ENCODE measurements around the gene CATSPERD.

CATSPERD gene, protein sequence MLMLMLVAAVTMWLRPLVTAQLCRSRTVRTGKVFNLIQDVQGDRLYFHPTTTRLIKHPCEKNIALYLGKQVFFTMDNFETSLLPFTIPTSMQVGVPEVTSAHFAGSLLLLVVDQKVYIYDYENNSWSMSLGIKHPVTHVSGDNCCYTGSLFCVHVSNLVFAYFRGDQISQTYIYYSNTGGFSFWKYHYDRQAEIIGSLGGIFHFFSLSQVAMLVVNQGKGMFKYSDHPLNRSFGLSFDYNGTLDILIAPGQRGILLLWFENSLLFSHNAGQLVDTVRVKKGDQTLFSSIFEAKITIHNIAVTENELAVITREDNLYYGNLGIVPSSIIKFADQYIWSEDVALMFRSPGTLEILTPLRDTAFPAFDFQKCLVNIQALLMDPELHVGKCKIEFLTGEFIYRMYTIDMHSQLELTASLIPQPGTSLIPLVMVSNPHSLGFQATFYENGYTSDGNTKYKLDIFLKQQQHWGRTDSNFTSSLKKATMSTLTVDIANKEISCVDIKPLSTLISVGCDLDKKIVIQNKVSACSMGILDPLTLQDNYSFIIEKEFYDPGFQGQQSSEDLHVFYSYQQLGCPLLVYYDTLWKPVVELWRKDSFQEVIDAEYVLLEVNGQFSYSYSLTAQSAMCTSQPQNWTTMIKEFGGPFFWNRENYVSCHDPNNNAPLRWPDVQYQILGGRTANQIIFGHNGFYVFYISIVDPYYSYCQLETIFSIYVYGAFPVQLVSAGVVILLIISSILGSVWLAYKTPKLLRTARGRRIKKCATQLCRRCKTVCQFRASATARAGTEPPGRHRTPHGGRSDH

DNA sequence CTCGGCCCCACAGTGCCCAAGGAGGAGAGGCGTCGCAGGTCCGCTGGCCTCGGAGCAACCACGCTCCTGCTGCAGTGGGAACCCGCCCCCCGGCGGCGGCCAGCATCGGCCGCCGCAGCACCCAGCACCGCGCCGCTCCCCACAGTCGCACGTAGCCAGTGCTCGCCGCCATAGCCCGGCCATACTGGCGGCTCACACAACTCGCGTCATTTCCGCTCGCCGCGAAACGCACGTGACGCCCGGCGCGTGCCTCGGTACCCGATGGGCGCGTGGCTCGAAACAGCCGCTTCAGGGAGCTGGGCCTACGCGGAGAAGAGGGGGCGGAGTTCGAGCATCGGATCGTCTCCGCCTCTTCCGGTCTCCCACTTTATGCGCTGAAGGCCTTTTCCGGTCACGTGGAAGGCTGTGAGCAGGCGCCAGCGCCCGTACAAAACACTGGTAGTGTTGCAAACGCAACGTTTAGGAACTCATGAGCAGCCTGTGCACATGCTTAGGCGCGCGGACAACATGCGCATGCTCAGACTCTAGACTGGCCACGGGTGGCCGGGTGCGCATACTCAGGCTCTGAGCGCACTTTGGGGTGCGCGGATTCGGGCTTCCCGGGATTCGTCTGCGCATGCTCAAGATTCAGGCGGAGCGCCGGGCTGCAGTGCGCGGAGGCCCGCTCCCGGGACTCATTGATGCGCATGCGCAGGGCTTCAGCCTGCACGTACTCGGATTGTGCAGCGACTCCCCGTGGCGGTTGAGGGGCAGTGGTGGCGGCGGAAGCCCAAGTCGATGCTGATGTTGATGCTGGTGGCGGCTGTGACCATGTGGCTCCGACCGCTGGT, at the start of gene CATSPERD, which contains the start of gene LONP1:
Gene CATSPERD, plus strand, starts transcription at position 677 of the 830 bp plus-strand sequence. Its CDS starts 101 bp downstream, at position 778.
Gene LONP1, minus strand, starts transcription at position 186 of the 830 bp plus-strand sequence. Its CDS starts 14 bp downstream, at position 172.
- H3K9me3 ChIP-seq = no peaks in the 10 kb centered on the region
- peaks cover 19% of the 10 kb centered on the region for H3K4me1 ChIP-seq
- DNase-seq (ENCODE audit: low spot score in 2 of 2) = peak; percentile 96 to 98
- in situ Hi-C loops (cut with MboI; ENCODE audit: low sequenced_read_pairs) = no loop called here
- H3K4me3 ChIP-seq = peak within 1 kb of the TSS; percentile 60
- no peaks in the 10 kb centered on the region for H3K27me3 ChIP-seq (ENCODE audit: low read depth)
- H3K36me3 ChIP-seq (replicated peaks) = peaks cover 17% of the 10 kb centered on the region

DNA sequence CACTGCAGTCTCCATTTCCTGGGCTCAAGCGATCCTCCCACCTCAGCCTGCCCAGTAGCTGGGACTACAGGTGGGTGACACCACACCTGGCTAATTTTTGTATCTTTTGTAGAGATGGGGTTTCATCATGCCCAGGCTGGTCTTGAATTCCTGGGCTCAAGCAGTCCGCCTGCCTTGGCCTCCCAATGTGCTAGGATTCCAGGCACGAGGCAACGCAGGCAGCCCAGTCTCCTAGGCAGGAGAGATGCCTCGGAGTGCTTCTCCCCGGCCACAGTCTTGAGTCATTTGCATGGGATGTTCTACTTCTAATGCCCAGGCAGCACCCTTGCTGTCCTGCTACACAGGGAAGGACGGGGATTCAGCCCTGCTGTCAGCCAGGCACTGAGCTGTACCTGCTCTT, 48.8 kb upstream of the CATSPERD start:
- Histone ChIP-seq H3K4me3 (no peak overlapping the region), H3K27me3 (ENCODE audit: low read depth) (no peaks in the 10 kb centered on the region), H3K36me3 (replicated peaks) (peaks cover 39% of the 10 kb centered on the region), H3K9me3 (no peaks in the 10 kb centered on the region), H3K4me1 (no peaks in the 10 kb centered on the region)
- DNase-seq (ENCODE audit: low spot score in 2 of 2) = no peak
- in situ Hi-C loops (cut with MboI; ENCODE audit: low sequenced_read_pairs) = no loop called here

DNA sequence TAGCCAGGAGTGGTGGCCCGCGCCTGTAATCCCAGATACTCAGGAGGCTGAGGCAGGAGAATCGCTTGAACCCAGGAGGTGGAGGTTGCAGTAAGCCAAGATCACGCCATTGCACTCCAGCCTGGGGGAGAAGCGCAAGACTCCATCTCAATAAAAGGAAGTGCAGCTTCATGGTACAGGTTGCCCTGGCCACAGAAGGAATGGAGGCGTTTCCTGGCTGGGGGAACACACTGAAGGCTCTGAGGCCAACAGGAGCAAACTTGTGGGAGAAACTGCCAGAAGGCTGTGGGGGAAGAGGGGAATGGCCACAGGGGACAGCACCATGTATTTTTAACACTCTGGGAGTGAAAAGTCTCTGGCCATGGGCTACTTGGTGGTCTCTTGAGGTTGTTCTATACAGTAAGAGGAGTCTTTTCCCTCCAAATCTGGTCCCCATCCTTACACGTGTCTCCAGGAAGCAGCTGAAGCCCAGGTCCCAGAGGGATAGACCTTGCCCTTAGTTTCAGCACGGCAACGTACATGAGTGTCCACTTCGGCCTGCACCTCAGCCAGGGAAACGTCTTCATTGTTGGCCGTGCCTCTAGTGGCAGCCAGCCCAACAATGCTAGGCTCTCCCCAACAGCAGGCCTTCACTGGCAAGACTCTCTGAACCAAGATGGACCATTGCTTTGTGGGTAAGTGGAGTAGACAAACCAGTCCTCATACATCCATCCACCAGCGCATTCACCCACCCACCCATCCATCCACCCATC, 47.6 kb upstream of the CATSPERD start:
- H3K4me1 ChIP-seq = no peaks in the 10 kb centered on the region
- no peaks in the 10 kb centered on the region for H3K27me3 ChIP-seq (ENCODE audit: low read depth)
- no peaks in the 10 kb centered on the region for H3K9me3 ChIP-seq
- H3K36me3 ChIP-seq (replicated peaks) = peaks cover 26% of the 10 kb centered on the region
- no peak for DNase-seq (ENCODE audit: low spot score in 2 of 2)
- in situ Hi-C loops (cut with MboI; ENCODE audit: low sequenced_read_pairs) = no loop called here
- H3K4me3 ChIP-seq = no peak overlapping the region

GRCh38 chr19:5673752-5674151, 46.7 kb upstream of the CATSPERD start:
- in situ Hi-C loops (cut with MboI; ENCODE audit: low sequenced_read_pairs) = no loop called here
- no peak for DNase-seq (ENCODE audit: low spot score in 2 of 2)
- Histone ChIP-seq H3K36me3 (replicated peaks) (peaks cover 24% of the 10 kb centered on the region), H3K4me3 (no peak overlapping the region), H3K4me1 (no peaks in the 10 kb centered on the region), H3K27me3 (ENCODE audit: low read depth) (no peaks in the 10 kb centered on the region), H3K9me3 (no peaks in the 10 kb centered on the region)

DNA sequence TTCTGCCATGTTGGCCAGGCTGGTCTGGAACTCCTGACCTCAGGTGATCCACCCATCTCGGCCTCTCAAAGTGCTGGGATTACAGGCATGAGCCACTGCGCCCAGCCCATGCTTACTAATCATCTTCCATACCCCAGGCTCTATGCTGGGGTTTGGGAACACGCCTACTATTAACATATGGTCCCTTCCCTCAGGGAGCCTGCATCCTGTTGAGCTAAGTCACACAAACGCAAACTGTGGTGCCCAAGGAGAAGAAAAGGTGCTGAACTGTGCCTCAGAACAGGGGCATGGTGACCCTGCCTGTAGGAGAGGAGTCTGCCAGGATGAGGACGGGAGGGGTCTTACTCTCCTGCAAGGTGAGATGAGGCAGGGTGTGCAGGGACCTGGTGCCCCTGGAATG, 45.7 kb upstream of the CATSPERD start:
- H3K36me3 ChIP-seq (replicated peaks) = peaks cover 14% of the 10 kb centered on the region
- peaks cover 4% of the 10 kb centered on the region for H3K4me1 ChIP-seq
- in situ Hi-C loops (cut with MboI; ENCODE audit: low sequenced_read_pairs) = no loop called here
- no peak for DNase-seq (ENCODE audit: low spot score in 2 of 2)
- H3K4me3 ChIP-seq = no peak overlapping the region
- H3K27me3 ChIP-seq (ENCODE audit: low read depth) = no peaks in the 10 kb centered on the region
- H3K9me3 ChIP-seq = no peaks in the 10 kb centered on the region

DNA sequence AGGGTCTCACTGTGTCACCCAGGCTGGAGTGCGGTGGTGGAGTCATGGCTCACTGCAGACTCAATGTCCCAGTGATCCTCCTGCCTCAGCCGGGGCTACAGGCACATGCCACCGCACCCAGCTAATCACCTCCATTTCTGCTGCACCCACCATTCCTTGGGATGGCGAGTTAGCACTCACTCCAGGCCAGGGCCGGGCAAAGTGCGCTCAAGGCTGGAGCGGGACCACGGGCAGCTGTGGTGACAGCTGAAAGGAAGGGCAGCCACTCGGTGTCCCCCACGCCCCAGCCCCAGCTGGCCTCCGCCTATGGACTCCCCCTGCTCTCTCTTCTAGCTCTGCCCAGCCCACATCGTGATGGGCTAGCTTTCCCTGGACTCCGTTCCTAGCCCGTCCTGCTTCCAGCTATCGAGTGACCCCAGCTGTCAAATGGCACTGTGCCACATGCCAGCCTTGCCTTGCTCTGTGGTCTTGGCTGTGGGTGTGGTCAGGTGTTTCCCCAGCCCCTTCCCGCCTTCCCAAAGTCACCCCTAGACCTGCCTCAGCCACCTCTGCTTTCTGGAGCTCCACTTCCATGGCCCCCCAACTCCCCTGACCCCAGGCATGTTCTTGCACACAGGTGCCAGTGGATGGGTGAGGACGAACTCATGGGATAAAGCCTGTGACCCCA, 44.2 kb upstream of the CATSPERD start:
- in situ Hi-C loops (cut with MboI; ENCODE audit: low sequenced_read_pairs) = no loop called here
- H3K9me3 ChIP-seq = no peaks in the 10 kb centered on the region

DNA sequence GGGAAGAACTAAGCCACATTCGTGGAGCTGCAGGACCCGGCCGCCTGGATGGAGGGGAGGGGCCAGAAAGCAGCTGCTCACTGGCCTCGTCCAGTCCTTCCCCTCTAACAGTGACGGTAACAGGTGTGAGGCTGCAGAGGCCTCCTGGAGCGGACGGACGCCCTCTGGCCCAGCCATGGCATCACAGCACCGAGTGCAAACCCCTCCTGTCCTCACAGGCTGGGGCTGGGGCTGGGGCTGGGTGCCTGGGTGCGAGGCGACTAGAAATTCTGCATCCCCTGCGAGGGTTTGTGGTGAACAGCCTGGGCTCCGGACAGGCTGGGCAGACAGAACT, 43.7 kb upstream of the CATSPERD start:
- Histone ChIP-seq H3K9me3 (no peaks in the 10 kb centered on the region), H3K36me3 (replicated peaks) (peaks cover 7% of the 10 kb centered on the region; the same call in 1 of the 2 replicates), H3K27me3 (ENCODE audit: low read depth) (no peaks in the 10 kb centered on the region), H3K4me1 (peaks cover 7% of the 10 kb centered on the region), H3K4me3 (no peak overlapping the region)
- in situ Hi-C loops (cut with MboI; ENCODE audit: low sequenced_read_pairs) = no loop called here
- DNase-seq (ENCODE audit: low spot score in 2 of 2) = no peak

More for the DNA sequence above, 44.2 kb upstream of the CATSPERD start:
- no peak for DNase-seq (ENCODE audit: low spot score in 2 of 2)
- Histone ChIP-seq H3K27me3 (ENCODE audit: low read depth) (no peaks in the 10 kb centered on the region), H3K36me3 (replicated peaks) (peaks cover 11% of the 10 kb centered on the region), H3K4me3 (no peak overlapping the region), H3K4me1 (peaks cover 7% of the 10 kb centered on the region)

GRCh38 chr19:5677136-5677535, 43.3 kb upstream of the CATSPERD start:
- Histone ChIP-seq H3K4me3 (no peak overlapping the region), H3K27me3 (ENCODE audit: low read depth) (no peaks in the 10 kb centered on the region), H3K36me3 (replicated peaks) (peaks cover 4% of the 10 kb centered on the region; the same call in 1 of the 2 replicates), H3K4me1 (peaks cover 7% of the 10 kb centered on the region), H3K9me3 (no peaks in the 10 kb centered on the region)
- in situ Hi-C loops (cut with MboI; ENCODE audit: low sequenced_read_pairs) = no loop called here
- DNase-seq (ENCODE audit: low spot score in 2 of 2) = no peak

- H3K4me1 ChIP-seq = peaks cover 7% of the 10 kb centered on the region
- in situ Hi-C loops (cut with MboI; ENCODE audit: low sequenced_read_pairs) = no loop called here
- H3K4me3 ChIP-seq = no peak overlapping the region
- peaks cover 3% of the 10 kb centered on the region; the same call in 1 of the 2 replicates for H3K36me3 ChIP-seq (replicated peaks)
- DNase-seq (ENCODE audit: low spot score in 2 of 2) = no peak
- no peaks in the 10 kb centered on the region for H3K9me3 ChIP-seq
- no peaks in the 10 kb centered on the region for H3K27me3 ChIP-seq (ENCODE audit: low read depth)
Measured at GRCh38 chr19:5677580-5677979, 42.9 kb upstream of the CATSPERD start.

DNA sequence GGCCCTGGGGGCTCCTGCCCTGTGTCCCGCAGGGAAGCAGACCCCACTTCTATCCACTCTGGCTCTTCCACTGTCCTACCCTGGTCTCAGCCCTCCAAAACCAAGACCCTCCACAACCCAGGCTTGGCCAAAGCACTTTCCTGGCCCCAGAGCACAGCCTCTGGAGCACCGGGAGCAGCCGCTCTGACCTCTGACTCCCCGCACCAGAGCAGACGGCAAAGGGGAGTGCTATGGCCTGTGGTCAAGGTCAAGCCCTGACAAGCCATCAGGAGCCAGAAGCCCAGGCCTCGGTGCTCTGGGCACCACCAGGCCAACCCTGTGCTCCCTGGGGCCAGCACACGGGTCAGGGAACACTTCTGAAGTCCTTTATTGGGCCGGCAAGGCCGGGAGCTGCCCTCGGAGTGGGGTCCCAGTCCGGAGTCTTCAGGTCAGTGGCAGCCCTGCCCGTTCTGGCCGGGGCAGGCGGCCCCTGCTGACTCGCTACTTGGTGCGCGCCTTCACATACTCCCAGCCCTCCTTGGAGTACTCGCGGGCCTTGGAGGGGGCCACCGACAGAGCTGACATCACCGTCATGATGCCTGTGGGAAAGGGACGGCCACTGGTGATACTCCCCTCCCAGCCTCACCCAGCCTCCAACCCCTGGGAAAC, 42.2 kb upstream of the CATSPERD start:
- no peak for DNase-seq (ENCODE audit: low spot score in 2 of 2)
- in situ Hi-C loops (cut with MboI; ENCODE audit: low sequenced_read_pairs) = no loop called here
- peaks cover 3% of the 10 kb centered on the region; the same call in 1 of the 2 replicates for H3K36me3 ChIP-seq (replicated peaks)
- H3K9me3 ChIP-seq = no peaks in the 10 kb centered on the region
- no peak overlapping the region for H3K4me3 ChIP-seq
- no peaks in the 10 kb centered on the region for H3K27me3 ChIP-seq (ENCODE audit: low read depth)
- H3K4me1 ChIP-seq = peaks cover 7% of the 10 kb centered on the region

- Histone ChIP-seq H3K36me3 (replicated peaks) (peaks cover 3% of the 10 kb centered on the region; the same call in 1 of the 2 replicates), H3K9me3 (no peaks in the 10 kb centered on the region), H3K4me1 (peaks cover 7% of the 10 kb centered on the region), H3K4me3 (peak overlapping the region; percentile 99), H3K27me3 (ENCODE audit: low read depth) (no peaks in the 10 kb centered on the region)
- no peak for DNase-seq (ENCODE audit: low spot score in 2 of 2)
- in situ Hi-C loops (cut with MboI; ENCODE audit: low sequenced_read_pairs) = no loop called here
Measured at GRCh38 chr19:5679289-5680083, 41.0 kb upstream of the CATSPERD start.
